NCI-H1436 treated with DMSO at 0.1 percent for 48 hours (cell line): ENCODE data around the gene MINAR1.
"Not testable (repeated sequence)": the region's sequence is repeated elsewhere in the genome, so short reads cannot be mapped to it uniquely, and the experiment has no call there.

Experiments used
- DNase-seq: peaks from one replicate; lab custom pipeline; 2025; lab: John Stamatoyannopoulos, UW

MINAR1 gene

GRCh38 chr15:79431636-79432344 lies at the start of gene MINAR1:
Gene MINAR1, plus strand, starts transcription at chr15:79432336. Its CDS starts 23,812 bp downstream, at chr15:79456148.
- DNase-seq = no peak

- no peak for DNase-seq
These were observed 37.9 kb upstream of the MINAR1 start for GRCh38 chr15:79394231-79394630.

GRCh38 chr15:79396850-79397249 lies 35.3 kb upstream of the MINAR1 start:
- DNase-seq = no peak

GRCh38 chr15:79397269-79397910 lies 34.7 kb upstream of the MINAR1 start:
- DNase-seq = no peak

- no peak for DNase-seq
These were observed 32.5 kb upstream of the MINAR1 start for GRCh38 chr15:79399606-79400005.

- DNase-seq = no peak
These were observed 31.5 kb upstream of the MINAR1 start for GRCh38 chr15:79400650-79401049.

- no peak for DNase-seq
These were observed 30.8 kb upstream of the MINAR1 start for GRCh38 chr15:79401301-79401700.

- DNase-seq = no peak
These were observed 30.0 kb upstream of the MINAR1 start for GRCh38 chr15:79402136-79402535.

GRCh38 chr15:79403501-79403900 lies 28.6 kb upstream of the MINAR1 start:
- no peak for DNase-seq

- DNase-seq = no peak
These were observed 25.9 kb upstream of the MINAR1 start for GRCh38 chr15:79406210-79406609.

GRCh38 chr15:79408041-79408440 lies 24.1 kb upstream of the MINAR1 start:
- no peak for DNase-seq

GRCh38 chr15:79410237-79410636 lies 21.9 kb upstream of the MINAR1 start:
- DNase-seq = no peak

- DNase-seq = no peak
These were observed 20.1 kb upstream of the MINAR1 start for GRCh38 chr15:79412010-79412409.

GRCh38 chr15:79412429-79412828 lies 19.7 kb upstream of the MINAR1 start:
- no peak for DNase-seq

- DNase-seq = no peak
These were observed 15.3 kb upstream of the MINAR1 start for GRCh38 chr15:79416876-79417275.

- no peak for DNase-seq
These were observed 13.3 kb upstream of the MINAR1 start for GRCh38 chr15:79418693-79419279.

- no peak for DNase-seq
These were observed 6.4 kb upstream of the MINAR1 start for GRCh38 chr15:79425591-79426295.

- not testable (repeated sequence) for DNase-seq
These were observed 5.2 kb upstream of the MINAR1 start for GRCh38 chr15:79426899-79427298.

- DNase-seq = no peak
These were observed 4.1 kb upstream of the MINAR1 start for GRCh38 chr15:79427781-79428598.

GRCh38 chr15:79430901-79431635 lies 1.1 kb upstream of the MINAR1 start:
- DNase-seq = no peak
